BLaER1 (cell line): ENCODE measurements around the gene USH2A.

Experiments used
- H3K27ac ChIP-seq: shearing (Covaris generic); formaldehyde crosslinking; 2 replicates; pipeline ENCODE4 v1.8.1; 2022
- H3K27me3 ChIP-seq: shearing (Covaris generic); formaldehyde crosslinking; 2 replicates; pipeline ENCODE4 v1.8.1; 2022
- H3K36me3 ChIP-seq: shearing (Covaris generic); formaldehyde crosslinking; 2 replicates; pipeline ENCODE4 v1.8.1; 2022
- H3K4me1 ChIP-seq: shearing (Covaris generic); formaldehyde crosslinking; 2 replicates; pipeline ENCODE4 v1.8.1; 2022
- H3K4me2 ChIP-seq: shearing (Covaris generic); formaldehyde crosslinking; 2 replicates; pipeline ENCODE4 v1.8.1; 2022
- H3K4me3 ChIP-seq: shearing (Covaris generic); formaldehyde crosslinking; 2 replicates; pipeline ENCODE4 v1.8.1; 2022
- H3K9ac ChIP-seq: shearing (Covaris generic); formaldehyde crosslinking; 2 replicates; pipeline ENCODE4 v1.8.1; 2022
- H3K9me3 ChIP-seq: shearing (Covaris generic); formaldehyde crosslinking; 2 replicates; pipeline ENCODE4 v1.8.1; 2022
- H4K20me1 ChIP-seq: shearing (Covaris generic); formaldehyde crosslinking; 2 replicates; pipeline ENCODE4 v1.8.1; 2022
- Cebpa-rat ChIP-seq: shearing (Covaris generic); IDR thresholded peaks from 2 replicates; pipeline ENCODE4 v1.8.1; 2022

Gene USH2A

DNA sequence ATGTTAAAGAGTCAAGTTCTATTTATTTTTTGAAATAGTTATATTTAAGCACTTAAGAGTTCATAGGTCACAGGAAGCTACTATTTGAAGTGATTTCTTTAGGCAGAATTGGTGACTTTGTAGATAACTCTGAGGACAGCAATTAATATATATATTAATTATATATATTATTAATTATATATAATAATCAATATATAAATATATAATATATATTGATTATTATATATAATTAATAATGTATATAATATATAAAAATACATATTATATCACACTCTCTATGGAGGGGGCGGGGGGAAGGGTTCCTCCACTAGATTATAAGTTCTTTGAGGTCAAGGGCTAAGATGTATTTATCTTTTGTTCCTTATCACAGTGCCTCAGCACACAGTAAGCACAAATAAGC, 547.5 kb downstream of the USH2A start:
- H3K36me3 ChIP-seq, result no peaks in the 10 kb centered on the region
- no peak overlapping the region for H3K4me3 ChIP-seq
- no peak overlapping the region for H3K9ac ChIP-seq
- no peaks in the 10 kb centered on the region for H3K4me1 ChIP-seq
- H4K20me1 ChIP-seq, result no peaks in the 10 kb centered on the region
- no peaks in the 10 kb centered on the region for H3K9me3 ChIP-seq
- no peaks in the 10 kb centered on the region for H3K27me3 ChIP-seq
- no peak for TF ChIP-seq Cebpa-rat
- H3K4me2 ChIP-seq, result no peak overlapping the region
- no peak overlapping the region for H3K27ac ChIP-seq

- Histone ChIP-seq H3K4me1 (no peaks in the 10 kb centered on the region), H3K27ac (no peak overlapping the region), H3K4me2 (no peak overlapping the region)
Measured at GRCh38 chr1:215875236-215875635, 548.0 kb downstream of the USH2A start.

DNA sequence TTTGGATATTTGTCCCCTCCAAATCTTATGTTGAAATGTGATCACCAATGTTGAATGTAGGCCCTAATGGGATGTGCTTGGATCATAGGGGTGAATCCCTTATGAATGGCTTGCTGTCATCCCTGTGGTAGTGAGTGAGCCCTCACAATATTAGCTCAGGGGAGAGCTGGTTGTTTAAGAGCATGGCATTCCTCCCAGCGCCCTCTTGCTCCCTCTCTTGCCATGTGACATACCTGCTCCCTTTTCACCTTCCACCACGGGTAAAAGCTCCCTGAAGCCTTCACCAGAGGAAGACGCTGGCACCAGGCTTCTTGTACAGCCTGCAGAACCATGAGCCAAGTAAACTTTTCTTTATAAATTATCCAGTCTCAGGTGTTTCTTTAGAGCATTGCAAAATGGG, 550.6 kb downstream of the USH2A start:
- Histone ChIP-seq H3K4me1 (no peaks in the 10 kb centered on the region), H3K9ac (no peak overlapping the region), H3K27me3 (no peaks in the 10 kb centered on the region), H4K20me1 (no peaks in the 10 kb centered on the region), H3K4me3 (no peak overlapping the region), H3K27ac (no peak overlapping the region), H3K36me3 (no peaks in the 10 kb centered on the region), H3K4me2 (no peak overlapping the region), H3K9me3 (no peaks in the 10 kb centered on the region)
- TF ChIP-seq Cebpa-rat, result no peak

More at GRCh38 chr1:215875236-215875635, 548.0 kb downstream of the USH2A start:
- Histone ChIP-seq H3K27me3 (no peaks in the 10 kb centered on the region), H3K36me3 (no peaks in the 10 kb centered on the region), H3K9me3 (no peaks in the 10 kb centered on the region), H3K9ac (no peak overlapping the region), H4K20me1 (no peaks in the 10 kb centered on the region), H3K4me3 (no peak overlapping the region)
- no peak for TF ChIP-seq Cebpa-rat

DNA sequence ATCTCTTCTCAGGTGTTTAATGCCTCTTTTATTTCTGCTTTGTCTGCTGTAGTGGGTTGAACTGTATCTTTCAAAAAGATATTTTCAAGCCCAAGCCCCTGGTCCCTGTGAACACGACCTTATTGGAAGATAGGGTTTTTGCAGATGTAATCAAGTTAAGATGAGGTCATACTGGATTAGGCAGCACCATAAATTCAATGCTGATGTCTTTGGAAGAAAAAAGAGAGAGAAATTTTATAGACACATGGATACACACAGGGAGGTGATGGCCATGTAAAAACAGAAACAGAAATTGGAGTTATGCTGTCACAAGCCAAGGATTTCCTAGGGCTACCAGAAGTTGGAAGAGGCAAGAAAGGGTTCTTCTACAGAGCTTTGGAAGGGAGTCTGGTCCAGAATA, 554.7 kb downstream of the USH2A start:
- no peak for TF ChIP-seq Cebpa-rat
- Histone ChIP-seq H3K9me3 (no peaks in the 10 kb centered on the region), H3K27ac (no peak overlapping the region), H3K36me3 (no peaks in the 10 kb centered on the region), H3K4me3 (no peak overlapping the region), H4K20me1 (no peaks in the 10 kb centered on the region), H3K4me1 (peaks cover 10% of the 10 kb centered on the region), H3K27me3 (no peaks in the 10 kb centered on the region), H3K4me2 (no peak overlapping the region), H3K9ac (no peak overlapping the region)

DNA sequence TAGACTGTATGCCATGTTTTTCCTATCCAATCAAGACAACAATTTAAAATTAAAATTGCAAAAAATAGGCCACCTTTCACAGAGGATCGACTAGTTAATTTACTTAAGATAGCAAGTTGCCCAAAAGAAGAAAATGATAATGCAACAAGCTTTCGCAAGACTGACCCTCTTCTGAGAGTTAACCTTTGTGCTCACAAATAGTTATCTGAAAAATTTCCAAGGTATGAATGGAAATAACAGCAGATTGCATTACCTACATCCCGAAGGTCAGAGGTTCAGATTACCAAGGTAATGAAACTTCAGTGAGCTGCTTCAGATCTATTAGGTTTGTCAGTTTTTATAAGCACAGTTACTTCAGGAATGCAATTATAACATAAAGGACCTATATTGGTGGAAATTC, 558.2 kb downstream of the USH2A start:
- Histone ChIP-seq H3K27me3 (no peaks in the 10 kb centered on the region), H4K20me1 (no peaks in the 10 kb centered on the region), H3K27ac (no peak overlapping the region), H3K9me3 (no peaks in the 10 kb centered on the region), H3K4me1 (peaks cover 10% of the 10 kb centered on the region), H3K36me3 (no peaks in the 10 kb centered on the region), H3K9ac (no peak overlapping the region), H3K4me3 (no peak overlapping the region), H3K4me2 (no peak overlapping the region)
- TF ChIP-seq Cebpa-rat, result no peak

DNA sequence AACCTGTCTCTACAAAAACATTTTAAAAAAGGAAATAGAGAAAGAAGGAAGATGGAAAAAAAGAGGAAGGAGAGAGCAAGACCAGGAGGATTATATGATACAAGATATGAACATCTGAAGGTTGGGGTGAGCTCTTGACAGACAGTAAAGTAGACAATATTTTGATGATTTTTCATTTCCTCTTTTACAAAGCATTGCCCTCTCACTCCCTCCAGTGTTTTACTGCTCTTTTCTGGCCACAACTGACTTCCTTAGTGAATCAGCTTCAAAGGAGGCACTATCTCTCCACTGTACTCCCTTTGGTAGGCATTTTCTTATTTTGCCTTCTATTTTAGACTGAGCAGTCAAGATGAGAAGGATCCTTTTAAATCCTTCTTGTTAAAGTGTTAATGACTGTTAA, 559.5 kb downstream of the USH2A start:
- Histone ChIP-seq H3K9ac (no peak overlapping the region), H3K27me3 (no peaks in the 10 kb centered on the region), H3K4me2 (0 out of 2 replicates have a peak overlapping the region, but pooled peaks have one; percentile 22), H3K27ac (no peak overlapping the region), H4K20me1 (no peaks in the 10 kb centered on the region), H3K36me3 (no peaks in the 10 kb centered on the region), H3K9me3 (no peaks in the 10 kb centered on the region), H3K4me1 (peaks cover 10% of the 10 kb centered on the region), H3K4me3 (no peak overlapping the region)
- TF ChIP-seq Cebpa-rat, result no peak

- Histone ChIP-seq H3K9ac (no peak overlapping the region), H3K4me3 (no peak overlapping the region), H3K9me3 (0 out of 2 replicates have a peak, but pooled peaks cover under 1% of the 10 kb centered on the region), H3K4me2 (no peak overlapping the region), H3K4me1 (peaks cover 10% of the 10 kb centered on the region), H3K27me3 (no peaks in the 10 kb centered on the region), H3K36me3 (no peaks in the 10 kb centered on the region), H4K20me1 (no peaks in the 10 kb centered on the region), H3K27ac (no peak overlapping the region)
- TF ChIP-seq Cebpa-rat, result no peak
Measured at GRCh38 chr1:215860833-215861232, 562.4 kb downstream of the USH2A start.

DNA sequence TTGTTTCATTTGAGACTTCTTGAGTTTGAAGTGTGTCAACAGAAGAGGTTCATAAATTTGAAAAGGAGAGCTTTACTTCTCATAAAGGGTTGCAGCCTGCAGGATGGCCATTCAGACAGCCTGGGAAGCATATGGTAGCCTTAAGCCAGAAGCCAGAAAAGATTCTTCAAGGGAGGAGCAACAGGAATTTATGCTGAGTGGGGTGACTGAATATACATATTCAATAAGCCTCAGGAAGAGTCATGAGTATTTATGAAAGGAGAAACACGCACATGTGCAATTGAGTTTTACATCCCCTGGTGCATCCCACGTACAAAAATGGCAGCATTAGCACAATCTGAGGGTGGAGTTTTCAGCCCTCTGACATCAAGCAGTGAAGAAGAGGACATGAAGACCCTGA, 565.9 kb downstream of the USH2A start:
- Histone ChIP-seq H3K27ac (no peak overlapping the region), H4K20me1 (no peaks in the 10 kb centered on the region), H3K4me3 (no peak overlapping the region), H3K4me2 (no peak overlapping the region), H3K9me3 (peaks cover 27% of the 10 kb centered on the region), H3K27me3 (no peaks in the 10 kb centered on the region), H3K9ac (no peak overlapping the region), H3K4me1 (no peaks in the 10 kb centered on the region), H3K36me3 (no peaks in the 10 kb centered on the region)
- TF ChIP-seq Cebpa-rat, result no peak

GRCh38 chr1:215845234-215845891, 577.9 kb downstream of the USH2A start:
- Histone ChIP-seq H3K4me3 (no peak overlapping the region), H3K9ac (no peak overlapping the region), H3K36me3 (no peaks in the 10 kb centered on the region), H3K9me3 (peaks cover 4% of the 10 kb centered on the region; the same call in 1 of the 2 replicates), H3K27ac (no peak overlapping the region), H3K4me2 (no peak overlapping the region), H3K27me3 (no peaks in the 10 kb centered on the region), H4K20me1 (no peaks in the 10 kb centered on the region), H3K4me1 (no peaks in the 10 kb centered on the region)
- TF ChIP-seq Cebpa-rat, result no peak

- Histone ChIP-seq H3K4me3 (no peak overlapping the region), H3K9ac (no peak overlapping the region), H3K4me1 (no peaks in the 10 kb centered on the region), H3K9me3 (peaks cover 4% of the 10 kb centered on the region; the same call in 1 of the 2 replicates), H3K4me2 (no peak overlapping the region), H3K27ac (no peak overlapping the region), H3K36me3 (no peaks in the 10 kb centered on the region), H3K27me3 (no peaks in the 10 kb centered on the region), H4K20me1 (no peaks in the 10 kb centered on the region)
- no peak for TF ChIP-seq Cebpa-rat
Measured at GRCh38 chr1:215844777-215845176, 578.5 kb downstream of the USH2A start.

DNA sequence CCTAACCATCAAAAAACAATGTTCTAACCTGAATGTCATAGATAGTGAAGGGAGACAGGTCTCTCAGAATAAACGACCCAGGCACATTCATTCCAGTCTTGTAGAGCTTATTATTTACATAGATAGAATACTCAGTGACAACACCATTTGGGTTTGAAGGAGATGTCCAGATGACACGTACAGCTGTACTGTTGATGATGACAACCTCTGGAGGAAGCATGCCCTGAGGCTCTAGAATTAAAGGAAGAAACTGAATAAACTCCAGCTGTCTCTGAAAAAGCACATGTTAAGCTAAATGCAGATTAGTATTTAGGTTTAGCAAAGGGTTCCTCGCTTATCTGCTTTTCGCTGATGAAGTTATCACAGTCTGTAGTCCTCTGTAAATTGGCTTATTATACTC, 579.0 kb downstream of the USH2A start:
- H3K9me3 ChIP-seq, result peaks cover 4% of the 10 kb centered on the region; the same call in 1 of the 2 replicates
- H3K4me1 ChIP-seq, result no peaks in the 10 kb centered on the region
- no peak overlapping the region for H3K4me3 ChIP-seq
- H3K4me2 ChIP-seq, result no peak overlapping the region
- no peaks in the 10 kb centered on the region for H3K36me3 ChIP-seq
- no peak overlapping the region for H3K9ac ChIP-seq
- TF ChIP-seq Cebpa-rat, result no peak
- no peaks in the 10 kb centered on the region for H3K27me3 ChIP-seq
- H4K20me1 ChIP-seq, result no peaks in the 10 kb centered on the region
- H3K27ac ChIP-seq, result no peak overlapping the region
